GM21390 (cell line): ENCODE data around the gene RHO.

Experiments
- ATAC-seq: cut with Tn5 transposase; IDR thresholded peaks from one replicate; pipeline ENCODE4 v1.9.1; 2021; ENCODE audit not compliant: unreplicated experiment

The RHO gene

DNA sequence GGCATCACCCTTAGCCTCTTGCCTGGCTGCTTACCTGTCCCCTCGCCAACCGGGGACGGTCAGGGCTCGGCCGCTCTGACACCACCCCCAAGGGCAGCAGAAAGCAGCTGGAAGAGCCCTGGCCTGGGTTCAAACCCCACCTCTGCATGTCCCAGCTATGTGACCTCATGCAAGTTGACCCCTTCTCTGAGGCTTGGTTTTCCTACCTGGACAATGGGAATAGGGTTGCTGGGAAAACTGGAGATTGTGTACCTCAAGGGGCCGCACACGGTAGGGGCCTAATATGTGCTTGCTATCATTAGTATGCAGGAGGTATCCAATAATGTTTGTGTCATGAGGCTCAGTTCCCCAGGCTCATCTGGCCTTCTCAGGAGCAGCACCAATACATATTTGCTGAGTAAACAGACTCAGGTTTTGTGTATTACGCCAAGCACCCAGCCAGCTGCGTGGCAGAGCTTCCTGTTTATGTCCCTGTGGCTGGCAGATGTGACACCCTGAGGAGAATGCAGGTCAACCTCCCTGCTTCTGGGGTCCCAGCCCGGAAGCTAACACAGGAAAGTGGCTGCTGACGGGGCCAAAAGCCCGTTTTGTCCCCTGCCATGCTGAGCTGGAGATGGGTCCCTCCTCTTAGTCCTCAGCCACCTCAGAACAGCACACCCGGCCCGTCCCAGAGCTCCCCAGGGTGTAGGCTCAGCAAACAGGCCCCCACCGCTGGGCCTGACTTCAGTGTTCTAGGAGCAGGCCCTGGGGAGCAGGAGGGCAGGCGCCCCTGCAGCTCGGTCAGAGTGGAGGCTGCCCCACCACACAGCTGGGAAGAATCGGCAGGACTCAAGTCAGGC, 48.3 kb downstream of the RHO start:
- peak; percentile 69 for ATAC-seq

GRCh38 chr3:129577366-129577765, 48.9 kb downstream of the RHO start:
- ATAC-seq: no peak

DNA sequence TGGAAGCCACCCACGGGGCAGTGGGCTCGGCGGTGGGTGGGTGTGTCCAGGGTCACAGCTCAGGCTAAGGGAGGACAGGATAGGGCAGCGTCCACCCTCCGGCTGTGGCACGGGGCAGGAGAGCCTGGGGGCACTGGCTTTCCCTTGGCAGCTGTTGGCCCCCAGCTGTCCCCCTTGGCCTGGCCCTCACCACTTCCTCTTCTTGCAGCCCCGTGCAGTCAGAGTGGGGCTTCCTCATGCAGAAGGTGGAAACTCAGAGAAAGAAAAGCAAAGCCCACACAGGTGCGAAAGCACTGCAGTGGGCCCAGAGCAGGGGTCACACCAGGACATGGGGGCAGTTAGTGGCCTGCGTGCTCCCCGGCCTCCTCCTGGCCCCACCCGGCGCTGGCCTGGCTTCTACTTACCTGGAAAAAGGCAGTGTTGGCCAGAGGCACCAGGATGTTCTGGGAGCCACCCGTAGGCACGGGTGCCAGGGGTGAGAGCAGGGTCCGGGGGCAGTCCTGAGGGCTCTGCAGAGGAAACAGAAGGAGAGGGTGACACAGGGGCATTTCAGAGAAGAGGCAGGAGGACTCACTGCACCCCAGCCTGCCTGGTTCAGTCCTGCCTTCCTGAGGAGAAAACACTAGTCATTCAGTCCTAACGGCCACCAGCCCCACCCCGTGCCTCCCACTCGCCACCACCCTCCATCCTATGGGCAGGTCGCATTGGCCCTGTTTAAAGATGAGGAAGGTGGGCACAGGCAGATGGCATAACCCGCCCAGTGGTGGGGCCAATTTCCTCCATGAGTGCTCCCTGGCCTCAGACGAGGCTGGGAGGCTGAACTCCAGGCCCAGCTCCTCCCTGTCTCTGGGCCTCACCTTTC, 49.7 kb downstream of the RHO start:
- ATAC-seq: no peak

DNA sequence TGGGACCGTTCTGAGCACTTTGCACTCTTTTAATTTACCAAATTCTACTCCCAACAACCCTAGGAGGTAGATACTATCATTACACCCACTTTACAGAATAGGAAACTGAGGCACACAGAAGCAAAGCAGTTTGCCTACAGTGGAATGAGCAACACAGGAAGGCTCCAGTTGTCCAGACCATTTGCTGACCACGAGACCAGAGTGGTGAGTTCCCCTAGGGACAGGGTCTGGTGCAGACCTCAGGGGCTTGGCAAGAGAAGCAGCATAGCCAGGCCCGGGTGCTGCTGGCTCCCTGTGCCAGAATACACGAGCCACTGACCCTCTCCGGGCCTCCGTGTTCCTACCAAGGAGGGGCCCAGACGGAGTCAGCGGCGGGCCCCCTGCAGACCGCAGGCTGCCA, 51.6 kb downstream of the RHO start:
- ATAC-seq: no peak

- ATAC-seq: no peak
These were observed 53.2 kb downstream of the RHO start for GRCh38 chr3:129581623-129582022.

GRCh38 chr3:129582799-129583198, 54.4 kb downstream of the RHO start:
- ATAC-seq: no peak

DNA sequence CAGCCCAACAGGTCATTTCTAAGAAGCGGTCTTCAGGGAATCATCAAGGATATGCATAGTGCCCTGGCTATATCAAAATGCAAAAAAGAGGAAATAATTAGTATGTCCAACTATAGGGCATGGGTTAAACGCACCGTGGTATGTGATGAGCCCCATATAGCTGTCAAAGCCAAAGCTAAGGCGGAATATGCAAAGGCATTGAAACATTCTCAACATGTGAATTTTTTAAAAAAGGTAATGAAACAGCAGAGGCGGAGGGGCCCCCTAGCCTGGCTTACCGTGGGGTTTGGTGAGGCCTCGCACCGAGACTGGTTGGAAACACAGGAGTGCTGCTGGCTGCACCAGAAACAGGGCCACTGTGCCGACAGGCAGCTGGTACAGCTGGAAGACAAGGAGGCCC, 54.9 kb downstream of the RHO start:
- no peak for ATAC-seq

DNA sequence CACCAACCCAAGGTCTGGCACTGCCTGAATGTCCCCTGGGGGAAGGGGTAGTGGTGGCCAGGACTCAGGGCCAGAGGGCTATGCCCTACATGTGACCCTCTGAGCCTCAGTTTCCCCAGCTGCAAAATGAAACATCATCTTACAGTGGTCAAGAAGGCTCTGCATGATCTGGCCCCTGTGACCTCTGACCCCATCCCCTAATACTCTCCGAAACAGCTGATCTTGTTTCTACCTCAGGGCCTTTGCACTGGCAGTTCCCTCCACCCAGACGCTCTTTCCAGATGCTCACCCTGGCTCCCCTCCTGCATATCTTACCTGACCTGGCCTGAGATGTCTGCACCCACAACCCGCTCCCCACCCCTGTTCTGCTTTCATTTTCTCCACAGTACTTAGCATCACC, 56.2 kb downstream of the RHO start:
- ATAC-seq: no peak
